Activated CD4-positive, alpha-beta T cell treated with anti-CD3 and anti-CD28 coated beads, Interleukin-10, Interleukin-2, amounts not matched to agents 100 ng/mL and 50 ng/mL, durations not matched to agents 16 hours and 8 hours (primary cell): Measurements from ENCODE around the gene USP15.
A peak's percentile ranks its signal among the peaks of the same experiment; 100 is the strongest.
"Not testable (repeated sequence)": the region's sequence is repeated elsewhere in the genome, so short reads cannot be mapped to it uniquely, and the experiment has no call there.

Experiments
- DNase-seq: peaks from one replicate; pipeline ENCODE4 v3.0.0-alpha.2; 2020

Gene USP15

GRCh38 chr12:62379026-62379722 is 119.0 kb downstream of the USP15 start:
- peak; percentile 4 for DNase-seq

- no peak for DNase-seq
Measured at GRCh38 chr12:62379723-62380045, 119.5 kb downstream of the USP15 start.

GRCh38 chr12:62382526-62382925 is 122.3 kb downstream of the USP15 start:
- no peak for DNase-seq

GRCh38 chr12:62396750-62397149 is 136.5 kb downstream of the USP15 start:
- DNase-seq, result no peak

- DNase-seq, result no peak
Measured at GRCh38 chr12:62400135-62400534, 139.9 kb downstream of the USP15 start.

- DNase-seq, result no peak
Measured at GRCh38 chr12:62401631-62402030, 141.4 kb downstream of the USP15 start.

GRCh38 chr12:62403031-62403430 is 142.8 kb downstream of the USP15 start:
- peak; percentile 19 for DNase-seq

- no peak for DNase-seq
Measured at GRCh38 chr12:62407587-62407986, 147.4 kb downstream of the USP15 start.

GRCh38 chr12:62409068-62409467 is 148.9 kb downstream of the USP15 start:
- no peak for DNase-seq

GRCh38 chr12:62414180-62414579 is 154.0 kb downstream of the USP15 start:
- no peak for DNase-seq

GRCh38 chr12:62426089-62426488 is 165.9 kb downstream of the USP15 start:
- no peak for DNase-seq

- DNase-seq, result no peak
Measured at GRCh38 chr12:62429457-62429856, 169.3 kb downstream of the USP15 start.

- no peak for DNase-seq
Measured at GRCh38 chr12:62434494-62435302, 174.5 kb downstream of the USP15 start.

GRCh38 chr12:62435303-62436163 is 175.3 kb downstream of the USP15 start:
- DNase-seq, result peak; percentile 36

- no peak for DNase-seq
Measured at GRCh38 chr12:62436164-62436503, 175.9 kb downstream of the USP15 start.

- DNase-seq, result peak; percentile 57
Measured at GRCh38 chr12:62438098-62438692, 178.0 kb downstream of the USP15 start.

- DNase-seq, result no peak
Measured at GRCh38 chr12:62446754-62447452, 186.7 kb downstream of the USP15 start.

- no peak for DNase-seq
Measured at GRCh38 chr12:62448436-62448835, 188.2 kb downstream of the USP15 start.

GRCh38 chr12:62455429-62455828 is 195.2 kb downstream of the USP15 start:
- not testable (repeated sequence) for DNase-seq

- no peak for DNase-seq
Measured at GRCh38 chr12:62458626-62459025, 198.4 kb downstream of the USP15 start.

- DNase-seq, result no peak
Measured at GRCh38 chr12:62459976-62460375, 199.8 kb downstream of the USP15 start.

- not testable (repeated sequence) for DNase-seq
Measured at GRCh38 chr12:62461171-62461837, 201.1 kb downstream of the USP15 start.
